Testis (tissue), 2 donors: Measurements from ENCODE around the gene PDE4B.

ENCODE experiments used
- CTCF ChIP-seq, 3 experiments: fragments of 450-650 bp in 2 of 3; fragments of 200-600 bp in 1 of 3; sonication (generic) in 1 of 3; IDR thresholded peaks; one replicate each; pipeline ENCODE4 v1.5.1; 2016 to 2019; ENCODE audit warnings: antibody characterized with exemption in 3 of 3, mild to moderate bottlenecking in 2 of 3, moderate library complexity in 1 of 3
- POLR2A ChIP-seq: fragments of 450-650 bp; IDR thresholded peaks from one replicate; pipeline ENCODE4 v1.6.1; 2017; ENCODE audit warnings: antibody characterized with exemption, mild to moderate bottlenecking, moderate library complexity

GRCh38 chr1:66013371-66013770, 220.7 kb downstream of the PDE4B start:
- TF ChIP-seq CTCF (IDR thresholded peaks at IDR 0.05) (no peak), POLR2A (no peak)
